ENCODE measurements around the gene KLHL28.

The KLHL28 gene, protein sequence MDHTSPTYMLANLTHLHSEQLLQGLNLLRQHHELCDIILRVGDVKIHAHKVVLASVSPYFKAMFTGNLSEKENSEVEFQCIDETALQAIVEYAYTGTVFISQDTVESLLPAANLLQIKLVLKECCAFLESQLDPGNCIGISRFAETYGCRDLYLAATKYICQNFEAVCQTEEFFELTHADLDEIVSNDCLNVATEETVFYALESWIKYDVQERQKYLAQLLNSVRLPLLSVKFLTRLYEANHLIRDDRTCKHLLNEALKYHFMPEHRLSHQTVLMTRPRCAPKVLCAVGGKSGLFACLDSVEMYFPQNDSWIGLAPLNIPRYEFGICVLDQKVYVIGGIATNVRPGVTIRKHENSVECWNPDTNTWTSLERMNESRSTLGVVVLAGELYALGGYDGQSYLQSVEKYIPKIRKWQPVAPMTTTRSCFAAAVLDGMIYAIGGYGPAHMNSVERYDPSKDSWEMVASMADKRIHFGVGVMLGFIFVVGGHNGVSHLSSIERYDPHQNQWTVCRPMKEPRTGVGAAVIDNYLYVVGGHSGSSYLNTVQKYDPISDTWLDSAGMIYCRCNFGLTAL

DNA sequence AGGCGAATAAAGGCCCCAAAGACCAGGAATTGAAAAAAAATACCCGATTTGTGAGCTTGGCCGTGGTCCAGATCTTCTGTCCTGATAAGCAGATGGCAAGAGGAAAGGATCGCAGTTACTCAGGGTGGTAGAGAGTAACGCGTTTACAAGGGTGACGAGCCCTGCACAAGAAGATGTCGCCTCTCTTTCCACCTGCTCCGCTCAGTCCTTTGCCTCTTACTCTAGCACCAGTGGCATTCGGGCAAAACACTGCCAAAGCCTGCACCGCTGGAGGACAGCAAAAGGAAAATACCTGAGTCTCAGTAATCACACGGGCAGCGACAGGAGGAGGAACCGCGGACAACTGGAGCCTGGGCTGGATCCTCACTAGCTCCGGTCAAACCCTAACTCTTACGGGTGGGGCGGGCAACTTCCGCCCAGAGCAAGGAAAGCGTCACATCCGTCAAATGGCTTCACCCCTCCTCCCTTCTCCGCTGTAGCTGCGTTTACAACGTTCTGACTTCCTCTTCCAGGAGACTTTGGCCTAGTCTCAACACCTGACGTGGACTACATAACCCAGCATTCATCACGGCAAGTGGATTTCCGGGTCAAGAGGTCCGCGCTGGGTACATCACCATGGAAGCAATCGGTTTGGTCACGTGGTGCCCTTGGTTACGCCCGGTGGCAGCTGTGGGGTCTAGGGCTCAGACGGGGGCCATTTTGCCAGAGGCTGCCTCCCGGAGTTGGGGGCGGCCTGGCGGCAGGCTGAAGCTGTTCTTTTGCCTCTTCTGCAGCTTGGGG, at the start of gene KLHL28, which contains the start of gene TOGARAM1:
Gene KLHL28, minus strand, starts transcription at position 394 of the 780 bp plus-strand sequence. CDS start 16,019 bp downstream, outside the sequence.
Gene TOGARAM1, plus strand, starts transcription at position 637 of the 780 bp plus-strand sequence. CDS start 232 bp downstream, outside the sequence.
- Histone ChIP-seq H3K4me3 (ENCODE audit: low read length) (peak within 1 kb of the TSS; percentile 86), H3K36me3 (replicated peaks; ENCODE audit: low read depth, low read length) (peaks cover 20% of the 10 kb centered on the region), H2AFZ (ENCODE audit: low read depth, low read length) (peak within 1 kb of the TSS; percentile 69), H4K20me1 (ENCODE audit: insufficient read depth, low read length) (peaks cover 17% of the 10 kb centered on the region), H3K9ac (ENCODE audit: low read length) (peak within 1 kb of the TSS; percentile 77), H3K9me3 (ENCODE audit: insufficient read depth, low read length) (peaks cover 10% of the 10 kb centered on the region; the same call in 1 of the 2 replicates), H3K4me1 (ENCODE audit: low read length) (peaks cover 27% of the 10 kb centered on the region), H3K79me2 (ENCODE audit: low read length) (peaks cover 94% of the 10 kb centered on the region), H3K27me3 (ENCODE audit: low read depth, low read length) (no peaks in the 10 kb centered on the region), H3K27ac (ENCODE audit: low read length) (peak within 1 kb of the TSS; percentile 72), H3K4me2 (ENCODE audit: low read length) (peak within 1 kb of the TSS; percentile 84)
- TF ChIP-seq, protein P1, sequence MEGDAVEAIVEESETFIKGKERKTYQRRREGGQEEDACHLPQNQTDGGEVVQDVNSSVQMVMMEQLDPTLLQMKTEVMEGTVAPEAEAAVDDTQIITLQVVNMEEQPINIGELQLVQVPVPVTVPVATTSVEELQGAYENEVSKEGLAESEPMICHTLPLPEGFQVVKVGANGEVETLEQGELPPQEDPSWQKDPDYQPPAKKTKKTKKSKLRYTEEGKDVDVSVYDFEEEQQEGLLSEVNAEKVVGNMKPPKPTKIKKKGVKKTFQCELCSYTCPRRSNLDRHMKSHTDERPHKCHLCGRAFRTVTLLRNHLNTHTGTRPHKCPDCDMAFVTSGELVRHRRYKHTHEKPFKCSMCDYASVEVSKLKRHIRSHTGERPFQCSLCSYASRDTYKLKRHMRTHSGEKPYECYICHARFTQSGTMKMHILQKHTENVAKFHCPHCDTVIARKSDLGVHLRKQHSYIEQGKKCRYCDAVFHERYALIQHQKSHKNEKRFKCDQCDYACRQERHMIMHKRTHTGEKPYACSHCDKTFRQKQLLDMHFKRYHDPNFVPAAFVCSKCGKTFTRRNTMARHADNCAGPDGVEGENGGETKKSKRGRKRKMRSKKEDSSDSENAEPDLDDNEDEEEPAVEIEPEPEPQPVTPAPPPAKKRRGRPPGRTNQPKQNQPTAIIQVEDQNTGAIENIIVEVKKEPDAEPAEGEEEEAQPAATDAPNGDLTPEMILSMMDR (IDR thresholded peaks at IDR 0.05; ENCODE audit: low read depth, low read length): no peak
- TF ChIP-seq EZH2phosphoT487 (IDR thresholded peaks at IDR 0.05; ENCODE audit: low read depth): no peak

DNA sequence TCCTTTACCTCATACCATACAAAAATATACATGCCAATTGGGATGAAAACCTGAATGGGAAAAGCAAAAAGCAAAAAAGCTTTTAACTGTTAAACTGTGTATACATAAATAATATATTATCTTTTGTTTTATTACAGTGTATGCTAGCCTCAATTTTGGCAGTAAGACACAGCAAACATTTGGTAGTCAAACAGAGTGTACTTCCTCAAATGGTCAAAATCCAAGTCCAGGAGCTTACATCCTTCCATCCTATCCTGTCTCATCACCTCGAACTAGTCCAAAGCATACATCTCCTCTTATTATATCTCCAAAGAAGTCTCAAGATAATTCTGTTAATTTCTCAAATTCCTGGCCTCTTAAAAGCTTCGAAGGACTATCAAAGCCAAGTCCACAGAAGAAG, 42.2 kb upstream of the KLHL28 start:
- Histone ChIP-seq H3K4me3 (ENCODE audit: low read length) (no peak overlapping the region), H3K36me3 (replicated peaks; ENCODE audit: low read depth, low read length) (no peaks in the 10 kb centered on the region), H3K4me2 (ENCODE audit: low read length) (no peak overlapping the region), H3K9ac (ENCODE audit: low read length) (no peak overlapping the region), H3K4me1 (ENCODE audit: low read length) (no peaks in the 10 kb centered on the region), H3K9me3 (ENCODE audit: insufficient read depth, low read length) (no peaks in the 10 kb centered on the region), H4K20me1 (ENCODE audit: insufficient read depth, low read length) (no peaks in the 10 kb centered on the region), H2AFZ (ENCODE audit: low read depth, low read length) (no peak overlapping the region), H3K79me2 (ENCODE audit: low read length) (no peaks in the 10 kb centered on the region), H3K27ac (ENCODE audit: low read length) (no peak overlapping the region), H3K27me3 (ENCODE audit: low read depth, low read length) (no peaks in the 10 kb centered on the region)
- no peak for TF ChIP-seq EZH2phosphoT487 (IDR thresholded peaks at IDR 0.05; ENCODE audit: low read depth)
- TF ChIP-seq, protein P1 (IDR thresholded peaks at IDR 0.05; ENCODE audit: low read depth, low read length): no peak

DNA sequence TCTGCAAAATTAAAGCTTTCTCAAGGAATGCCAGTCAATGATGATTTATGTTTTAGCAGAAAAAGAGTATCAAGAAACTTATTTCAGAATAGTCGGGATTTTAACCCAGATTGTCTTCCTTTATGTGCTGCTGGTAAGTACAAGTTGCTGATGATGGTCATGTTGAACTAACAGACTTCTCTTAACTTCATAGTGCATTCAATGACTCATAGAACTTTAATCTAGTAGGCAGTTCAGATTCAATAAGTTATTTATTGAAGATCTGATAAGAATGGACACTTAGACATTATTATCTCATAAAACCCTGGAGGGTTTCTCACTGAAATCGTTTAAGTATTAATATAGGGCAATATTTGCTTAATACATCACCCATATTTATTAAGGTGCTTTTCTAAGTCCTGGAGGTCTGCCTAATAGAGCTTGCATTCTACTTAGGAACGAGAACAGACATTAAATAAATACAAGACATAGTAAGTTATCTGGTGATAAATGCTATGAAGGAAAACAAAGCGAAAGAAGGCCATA, 34.1 kb upstream of the KLHL28 start:
- H3K4me1 ChIP-seq (ENCODE audit: low read length): no peaks in the 10 kb centered on the region

More for the DNA sequence above, 34.1 kb upstream of the KLHL28 start:
- Histone ChIP-seq H3K27ac (ENCODE audit: low read length) (no peak overlapping the region), H3K79me2 (ENCODE audit: low read length) (peaks cover 10% of the 10 kb centered on the region; the same call in 1 of the 2 replicates), H3K9ac (ENCODE audit: low read length) (no peak overlapping the region), H3K36me3 (replicated peaks; ENCODE audit: low read depth, low read length) (peaks cover 10% of the 10 kb centered on the region), H2AFZ (ENCODE audit: low read depth, low read length) (no peak overlapping the region), H4K20me1 (ENCODE audit: insufficient read depth, low read length) (no peaks in the 10 kb centered on the region), H3K9me3 (ENCODE audit: insufficient read depth, low read length) (no peaks in the 10 kb centered on the region), H3K27me3 (ENCODE audit: low read depth, low read length) (no peaks in the 10 kb centered on the region), H3K4me3 (ENCODE audit: low read length) (no peak overlapping the region), H3K4me2 (ENCODE audit: low read length) (no peak overlapping the region)
- TF ChIP-seq, protein P1 (IDR thresholded peaks at IDR 0.05; ENCODE audit: low read depth, low read length): no peak
- no peak for TF ChIP-seq EZH2phosphoT487 (IDR thresholded peaks at IDR 0.05; ENCODE audit: low read depth)
